IMR-90 (cell line): ENCODE measurements around the gene PCDHGB5. TPM values are rescaled to one million over a fixed set of nuclear protein-coding genes. Genes with fewer than 3 reads are reported as not detected.

Experiments
- ATAC-seq: fragments of 200-7000 bp; cut with Tn5 transposase; 2 replicates; pipeline ENCODE4 v1.9.1; 2020; ENCODE audit warnings: low read depth, mild to moderate bottlenecking, moderate library complexity
- BruUV-seq: library from RNA; stranded (reverse); fragments of 400-500 nt; replicated peaks from 2 replicates; lab custom pipeline; 2021; lab: Mats Ljungman, UMichigan
- CTCF ChIA-PET: fragments of 300-600 bp; formaldehyde crosslinking; extraction: SDS; loops from one replicate; lab custom pipeline; 2021; ENCODE audit warnings: antibody characterized with exemption; lab: Yijun Ruan, JAX
- POLR2A ChIA-PET: fragments of 300-600 bp; sonication (Branson Sonifier 250); formaldehyde crosslinking; loops from one replicate; lab custom pipeline; 2022; ENCODE audit warnings: antibody characterized with exemption; ENCODE audit not compliant: unreplicated experiment; lab: Charles Lee
- DNase-seq: peaks from one replicate; pipeline ENCODE4 v3.0.0; 2013
- H2AFZ ChIP-seq: replicated peaks from 2 replicates; pipeline ENCODE3; 2013; ENCODE audit warnings: low read length, mild to moderate bottlenecking; ENCODE audit not compliant: poor library complexity
- H2AK5ac ChIP-seq: 2 replicates; pipeline ENCODE4 v1.6.1; 2013; ENCODE audit warnings: low read depth, low read length, inconsistent platforms
- H2AK9ac ChIP-seq: replicated peaks from 2 replicates; pipeline ENCODE3; 2013; ENCODE audit warnings: mild to moderate bottlenecking, low read depth, low read length, moderate library complexity; ENCODE audit not compliant: poor library complexity
- H2BK120ac ChIP-seq: 2 replicates; pipeline ENCODE4 v1.6.1; 2013; ENCODE audit warnings: low read depth, low read length, inconsistent platforms
- H2BK15ac ChIP-seq: 3 replicates; pipeline ENCODE4 v1.6.1; 2013; ENCODE audit warnings: low read depth, low read length, inconsistent platforms
- H2BK20ac ChIP-seq: 2 replicates; pipeline ENCODE4 v1.6.1; 2013; ENCODE audit warnings: low read depth, mild to moderate bottlenecking, inconsistent platforms, low read length, moderate library complexity
- H2BK5ac ChIP-seq: 2 replicates; pipeline ENCODE4 v1.6.1; 2013; ENCODE audit warnings: mild to moderate bottlenecking, low read depth, low read length, inconsistent platforms; ENCODE audit not compliant: poor library complexity, severe bottlenecking
- H3K14ac ChIP-seq: replicated peaks from 2 replicates; pipeline ENCODE4 v1.6.1; 2013; ENCODE audit warnings: low read depth, low read length, inconsistent platforms
- H3K18ac ChIP-seq: 2 replicates; pipeline ENCODE4 v1.6.1; 2013; ENCODE audit warnings: low read depth, low read length, control low read depth
- H3K23ac ChIP-seq: 2 replicates; pipeline ENCODE4 v1.6.1; 2013; ENCODE audit warnings: low read depth, low read length, inconsistent platforms
- H3K27ac ChIP-seq: 2 replicates; pipeline ENCODE4 v1.5.1; 2013; ENCODE audit warnings: mild to moderate bottlenecking, control low read depth, low read length; ENCODE audit not compliant: insufficient read depth
- H3K27me3 ChIP-seq: 2 replicates; pipeline ENCODE4 v1.6.1; 2013; ENCODE audit warnings: low read length; ENCODE audit not compliant: control insufficient read depth, insufficient read depth
- H3K36me3 ChIP-seq: 2 replicates; pipeline ENCODE4 v1.6.1; 2013; ENCODE audit warnings: low read length, mixed read lengths; ENCODE audit not compliant: control insufficient read depth, insufficient read depth
- H3K4ac ChIP-seq: 2 replicates; pipeline ENCODE4 v1.6.1; 2013; ENCODE audit warnings: low read depth, low read length, inconsistent platforms
- H3K4me1 ChIP-seq: 2 replicates; pipeline ENCODE4 v1.6.1; 2013; ENCODE audit warnings: low read length, mixed read lengths; ENCODE audit not compliant: control insufficient read depth, insufficient read depth
- H3K4me2 ChIP-seq: 2 replicates; pipeline ENCODE4 v1.6.1; 2013; ENCODE audit warnings: low read depth, mild to moderate bottlenecking, control low read depth, low read length, moderate library complexity
- H3K4me3 ChIP-seq: 2 replicates; pipeline ENCODE4 v1.5.1; 2013; ENCODE audit warnings: low read depth, mild to moderate bottlenecking, control low read depth, low read length, moderate library complexity; ENCODE audit not compliant: insufficient read depth
- H3K56ac ChIP-seq: 2 replicates; pipeline ENCODE4 v1.6.1; 2013; ENCODE audit warnings: low read length, inconsistent platforms; ENCODE audit not compliant: insufficient read depth; ENCODE audit errors: extremely low read depth
- H3K79me1 ChIP-seq, 2 experiments: 2 replicates each; pipeline ENCODE4 v1.6.1; 2013; ENCODE audit warnings: low read length in 2 of 2, inconsistent platforms in 1 of 2, low read depth in 1 of 2
- H3K9ac ChIP-seq: 2 replicates; pipeline ENCODE4 v1.6.1; 2013; ENCODE audit warnings: low read depth, low read length, control low read depth
- H3K9me1 ChIP-seq: 2 replicates; pipeline ENCODE4 v1.6.1; 2013; ENCODE audit warnings: low read length, inconsistent platforms; ENCODE audit not compliant: insufficient read depth
- H3K9me3 ChIP-seq: 2 replicates; pipeline ENCODE4 v1.6.1; 2013; ENCODE audit warnings: low read length; ENCODE audit not compliant: control insufficient read depth, insufficient read depth
- H4K20me1 ChIP-seq: 2 replicates; pipeline ENCODE4 v1.6.1; 2013; ENCODE audit warnings: low read length, inconsistent platforms; ENCODE audit not compliant: insufficient read depth
- H4K5ac ChIP-seq: 2 replicates; pipeline ENCODE4 v1.6.1; 2013; ENCODE audit warnings: mild to moderate bottlenecking, low read depth, low read length, control low read depth
- H4K8ac ChIP-seq, 2 experiments: 2 replicates each; pipeline ENCODE4 v1.6.1; 2013; ENCODE audit warnings: low read depth in 2 of 2, low read length in 2 of 2, control low read depth in 1 of 2, inconsistent platforms in 1 of 2
- H4K91ac ChIP-seq: 2 replicates; pipeline ENCODE4 v1.6.1; 2013; ENCODE audit warnings: low read depth, low read length, inconsistent platforms; ENCODE audit not compliant: insufficient read depth
- BHLHE40 ChIP-seq: fragments of 150-350 bp; IDR thresholded peaks from 2 replicates; pipeline ENCODE4 v1.6.1; 2016; ENCODE audit warnings: mild to moderate bottlenecking, low read depth, low read length
- CEBPB ChIP-seq: IDR thresholded peaks from 2 replicates; pipeline ENCODE4 v1.6.1; 2012; ENCODE audit warnings: low read depth, low read length, improper control_type of control experiment
- CHD1 ChIP-seq: IDR thresholded peaks from 2 replicates; pipeline ENCODE4 v1.6.1; 2012; ENCODE audit warnings: low read depth, low read length, improper control_type of control experiment
- CTCF ChIP-seq: conservative IDR thresholded peaks from 2 replicates; pipeline ENCODE4 v1.5.1; 2012; ENCODE audit warnings: mild to moderate bottlenecking, low read depth, low read length, improper control_type of control experiment
- RAD21 ChIP-seq: IDR thresholded peaks from 2 replicates; pipeline ENCODE4 v1.6.1; 2012; ENCODE audit warnings: low read length, improper control_type of control experiment
- RCOR1 ChIP-seq: IDR thresholded peaks from 2 replicates; pipeline ENCODE4 v1.6.1; 2012; ENCODE audit warnings: mild to moderate bottlenecking, low read length, improper control_type of control experiment; ENCODE audit not compliant: insufficient replicate concordance
- WGBS, 2 experiments: methylation state at CpG; one replicate each; pipeline versions ENCODE4 v1.1.5 to v1.1.7; 2013; ENCODE audit warnings: missing lambda C conversion rate in 2 of 2; ENCODE audit not compliant: insufficient read length in 1 of 2; ENCODE audit errors: extremely low coverage in 2 of 2; 5-methylcytosine and 5-hydroxymethylcytosine counted together
- dilution Hi-C: fragments of 300-500 bp; cut with HindIII; formaldehyde crosslinking; loops from one replicate; pipeline ENCODE4 v1.14.3; 2018; ENCODE audit warnings: low sequenced_read_pairs; ENCODE audit not compliant: unreplicated experiment
- in situ Hi-C: fragments of 300-500 bp; cut with MboI; formaldehyde crosslinking; loops from 3 replicates; pipeline ENCODE4 v1.14.3; 2019; ENCODE audit warnings: low sequenced_read_pairs, inconsistent platforms, mixed read lengths
- intact Hi-C: fragments of 100-400 bp; cut with micrococcal nuclease; formaldehyde crosslinking; loops from 2 replicates; pipeline ENCODE4 v1.10.0; 2022
- polyA plus RNA-seq, 3 experiments: library from polyadenylated mRNA; depleted of rRNA; stranded (reverse); fragments of >200 nt; gene quantifications; 2 replicates each; pipeline ENCODE4 v1.2.3, GENCODE V29; 2012; ENCODE audit warnings: low replicate concordance in 1 of 3
- total RNA-seq: library from RNA; depleted of rRNA; stranded (reverse); fragments of >200 nt; gene quantifications from 2 replicates; pipeline ENCODE4 v1.2.3, GENCODE V29; 2012

PCDHGB5 gene
- total and polyA plus RNA-seq, 2 of the 4 experiments (the other 2 are of a cell fraction) = 17.2 to 20.0 TPM

- Histone ChIP-seq H3K4me3 (peak within 1 kb of the TSS; percentile 48), H3K4me2 (peak within 1 kb of the TSS; percentile 41)
- intact Hi-C loops = loop anchor here (5.0 kb wide), 1 partner anchor 37 kb away; no protein-coding TSS in a partner anchor
Measured at GRCh38 chr5:141363952-141364660, 33.6 kb upstream of the PCDHGB5 start, which contains the start of gene PCDHGA5. PCDHGA5 (plus strand) TSS chr5:141364162; CDS start chr5:141364331, 169 bp downstream.

More at GRCh38 chr5:141363952-141364660, 33.6 kb upstream of the PCDHGB5 start, which contains the start of gene PCDHGA5:
- ATAC-seq = peak; percentile 75
- H2BK5ac ChIP-seq = no peak within 1 kb of the TSS
- H2BK20ac ChIP-seq = no peak within 1 kb of the TSS
- DNase-seq = peak; percentile 40
- 0 out of 2 replicates have a peak within 1 kb of the TSS, but pooled peaks have one; percentile 52 for H3K9ac ChIP-seq
- H2BK15ac ChIP-seq = no peak within 1 kb of the TSS
- 0% methylated on average over 2 of the region's 34 CpGs; no CpG with 5 or more reads in 1 of the 2 experiments for WGBS, 2 experiments
- H2BK120ac ChIP-seq = no peak within 1 kb of the TSS
- H2AFZ ChIP-seq = peak within 1 kb of the TSS; percentile 73
- H3K9me1 ChIP-seq = no peaks in the 10 kb centered on the region
- H3K36me3 ChIP-seq = peaks cover 14% of the 10 kb centered on the region; the same call in 1 of the 2 replicates
- H3K14ac ChIP-seq = no peak within 1 kb of the TSS
- no peak within 1 kb of the TSS for H4K91ac ChIP-seq
- peaks cover 0 to 3% of the 10 kb centered on the region in 2 experiments; a peak in 1 of 4 replicates for H3K79me1 ChIP-seq
- no peak within 1 kb of the TSS for H4K8ac ChIP-seq
- no peak within 1 kb of the TSS for H2AK9ac ChIP-seq
- 0 out of 2 replicates have a peak within 1 kb of the TSS, but pooled peaks have one; percentile 21 for H3K56ac ChIP-seq
- no peak within 1 kb of the TSS for H3K4ac ChIP-seq
- TF ChIP-seq RAD21 = peak; percentile 33; the same call in 1 of the 2 replicates
- no peak for TF ChIP-seq CEBPB
- TF ChIP-seq BHLHE40 = no peak
- TF ChIP-seq RCOR1 = no peak
- no peak for TF ChIP-seq CHD1
- peak; percentile 40 for TF ChIP-seq CTCF
- peaks cover 2% of the 10 kb centered on the region; the same call in 1 of the 2 replicates for H3K4me1 ChIP-seq
- H4K20me1 ChIP-seq = no peaks in the 10 kb centered on the region
- CTCF ChIA-PET = no interaction called here
- no TSS peak for BruUV-seq
- POLR2A ChIA-PET = no interaction called here
- H3K27me3 ChIP-seq = peaks cover 2% of the 10 kb centered on the region; the same call in 1 of the 2 replicates
- no peak within 1 kb of the TSS for H3K23ac ChIP-seq
- H3K18ac ChIP-seq = no peak within 1 kb of the TSS
- H3K9me3 ChIP-seq = peaks cover 51% of the 10 kb centered on the region
- H2AK5ac ChIP-seq = no peak within 1 kb of the TSS
- no peak within 1 kb of the TSS for H3K27ac ChIP-seq
- in situ Hi-C loops (no loop called here), dilution Hi-C loops (no loop called here)
- no peak within 1 kb of the TSS for H4K5ac ChIP-seq
